22Rv1 (cell line): Measurements from ENCODE around the gene BMAL1.

Experiments
- CTCF ChIP-seq: fragments of 450-650 bp; IDR thresholded peaks from 2 replicates; pipeline ENCODE4 v1.5.1; 2017; ENCODE audit warnings: mild to moderate bottlenecking
- ZFX ChIP-seq: fragments of 450-650 bp; IDR thresholded peaks from 2 replicates; pipeline ENCODE4 v1.6.1; 2017; ENCODE audit warnings: antibody characterized with exemption, borderline replicate concordance

GRCh38 chr11:13357232-13357631 lies 79.6 kb downstream of the BMAL1 start:
- TF ChIP-seq CTCF: no peak
- no peak for TF ChIP-seq ZFX
